Fibroblast of the aortic adventitia (primary cell): ENCODE measurements around the gene IRF8. TPM values are rescaled to one million over a fixed set of nuclear protein-coding genes. Genes with fewer than 3 reads are reported as not detected.

ENCODE experiments used
- DNase-seq: peaks from one replicate; pipeline ENCODE4 v3.0.0-alpha.2; 2010; ENCODE audit warnings: low read depth
- H3K4me3 ChIP-seq: 2 replicates; pipeline ENCODE4 v1.5.1; 2011; ENCODE audit warnings: low read depth, mild to moderate bottlenecking, control low read depth, low read length, moderate library complexity
- CTCF ChIP-seq: IDR thresholded peaks from 2 replicates; pipeline ENCODE4 v1.5.1; 2011; ENCODE audit warnings: mild to moderate bottlenecking, low read length, control low read depth, inconsistent platforms; ENCODE audit not compliant: insufficient read depth
- small RNA-seq: library from RNA; depleted of rRNA; stranded (forward); fragments of <200 nt; gene quantifications from one replicate; pipeline ENCODE3, GENCODE V24; 2012
- total RNA-seq: library from RNA; depleted of rRNA; stranded (reverse); fragments of >200 nt; gene quantifications from 2 replicates; pipeline ENCODE4 v1.2.3, GENCODE V29; 2012; ENCODE audit warnings: low replicate concordance

The IRF8 gene
- total RNA-seq, 1 donor = not detected

GRCh38 chr16:85967111-85967510 is 68.1 kb downstream of the IRF8 start:
- TF ChIP-seq CTCF = no peak
- H3K4me3 ChIP-seq = no peak overlapping the region
- DNase-seq = no peak

DNA sequence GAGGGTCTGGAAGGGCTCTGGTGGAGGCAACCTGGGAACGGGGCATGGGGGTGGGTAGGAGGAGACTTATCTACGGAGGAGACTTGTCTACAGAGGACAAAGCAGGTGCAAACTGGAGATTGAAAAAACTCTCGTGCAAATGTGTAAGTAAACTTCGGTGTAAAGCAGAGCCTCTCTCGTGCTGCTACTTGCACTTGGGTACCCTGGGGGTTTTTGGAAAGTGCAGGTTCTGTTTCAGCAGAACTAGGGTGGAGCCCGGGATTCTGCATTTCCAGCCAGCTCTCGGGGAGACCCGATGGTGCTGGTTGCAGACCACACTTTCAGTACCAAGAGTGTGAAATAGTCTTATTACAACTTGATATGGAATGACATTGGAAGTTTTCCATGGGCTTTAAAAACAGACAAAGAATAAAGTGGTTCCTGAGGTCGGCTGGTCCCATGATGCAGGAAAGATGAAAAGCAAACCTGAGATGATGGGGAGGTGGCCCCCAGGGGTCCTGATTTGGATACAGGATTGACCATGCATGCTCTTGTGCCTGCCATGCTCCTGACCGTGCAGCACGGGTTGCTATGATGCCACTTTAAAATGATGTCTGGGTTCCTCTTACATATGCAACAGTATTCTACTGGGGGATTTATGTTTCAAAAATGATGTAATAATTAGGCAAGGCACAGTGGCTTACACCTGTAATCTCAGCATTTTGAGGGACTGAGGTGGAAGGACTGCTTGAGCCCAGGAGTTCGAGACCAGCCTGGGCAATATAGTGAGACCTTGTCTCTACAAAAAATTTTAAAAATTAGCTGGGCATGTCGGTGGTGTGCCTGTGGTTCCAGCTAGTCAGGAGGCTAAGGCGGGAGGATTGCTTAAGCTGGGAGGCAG is 69.3 kb downstream of the IRF8 start:
- TF ChIP-seq CTCF = no peak
- DNase-seq = no peak
- H3K4me3 ChIP-seq = no peak overlapping the region

- peak; percentile 46 for DNase-seq
- H3K4me3 ChIP-seq = no peak overlapping the region
- no peak for TF ChIP-seq CTCF
Measured at GRCh38 chr16:85969159-85969558, 70.2 kb downstream of the IRF8 start.

GRCh38 chr16:85969591-85969990 is 70.6 kb downstream of the IRF8 start:
- H3K4me3 ChIP-seq = no peak overlapping the region
- peak; percentile 4 for DNase-seq
- no peak for TF ChIP-seq CTCF

DNA sequence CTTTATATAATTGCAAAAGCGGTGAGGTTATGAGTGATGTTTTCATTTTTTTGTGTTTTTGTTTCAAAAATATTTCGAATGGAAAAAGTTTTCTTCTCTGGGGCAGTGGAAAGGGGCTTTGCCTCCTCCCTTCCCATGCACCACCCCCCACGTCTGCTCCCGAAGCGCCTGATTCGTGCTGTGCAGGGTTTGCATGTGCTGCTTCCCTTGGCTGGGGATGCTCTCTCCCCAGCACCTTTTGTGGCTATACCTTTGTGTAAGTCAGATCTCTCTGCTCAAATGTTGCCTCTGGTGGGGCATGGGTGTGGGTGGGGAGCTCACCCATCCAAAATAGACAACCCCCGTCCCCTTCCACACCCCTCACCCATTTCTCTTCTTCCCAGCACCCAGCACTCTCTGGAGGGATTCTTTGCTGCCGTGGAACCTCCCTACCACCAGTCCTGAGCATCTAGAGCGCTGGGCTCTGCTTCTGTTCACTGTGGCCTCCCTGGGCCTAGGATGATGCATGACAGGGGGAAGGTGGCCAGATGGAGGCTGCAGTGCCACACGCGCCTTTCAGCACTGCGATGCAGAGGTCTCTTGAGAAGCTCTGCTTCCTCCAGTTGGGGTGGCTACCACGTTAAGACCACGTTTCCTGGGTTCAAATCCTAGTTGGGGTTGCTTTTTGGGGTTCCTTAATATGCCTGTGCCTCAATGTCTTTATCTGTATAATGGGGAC is 71.2 kb downstream of the IRF8 start:
- no peak for TF ChIP-seq CTCF
- DNase-seq = no peak
- no peak overlapping the region for H3K4me3 ChIP-seq

DNA sequence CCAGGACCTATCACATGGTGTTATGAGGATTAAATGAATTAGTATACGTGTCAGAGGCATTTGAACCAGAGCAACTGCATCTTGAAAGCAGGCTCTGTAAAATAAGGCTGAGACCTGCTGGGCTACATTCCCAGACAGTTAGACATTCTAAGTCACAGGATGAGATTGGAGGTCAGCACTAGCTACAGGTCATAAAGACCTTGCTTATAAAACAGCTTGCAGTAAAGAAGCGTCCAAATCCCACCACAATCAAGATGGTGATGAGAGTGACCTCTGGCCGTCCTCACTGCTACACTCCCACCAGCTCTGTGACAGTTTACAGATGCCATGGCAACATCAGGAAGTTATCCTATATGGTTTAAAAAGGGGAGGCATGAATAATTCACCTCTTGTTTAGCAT is 71.8 kb downstream of the IRF8 start:
- TF ChIP-seq CTCF = no peak
- DNase-seq = no peak
- no peak overlapping the region for H3K4me3 ChIP-seq

Small RNA genes within 50 kb of the gene (small RNA-seq; reads per million reads assigned to genes)
- not detected for gene MIR6774

Other genes with a start within 250 kb of the IRF8 start
- gene GINS2, start 210.2 kb upstream of the IRF8 start, total RNA-seq = 0.08 and 19.1 TPM in 2 replicates
- gene C16orf74, start 148.1 kb upstream of the IRF8 start, total RNA-seq = 0.81 and 12.0 TPM in 2 replicates
- 18.6 and 23.8 TPM in 2 replicates for gene EMC8, start 99.6 kb upstream of the IRF8 start, total RNA-seq
- gene COX4I1, start 99.5 kb upstream of the IRF8 start, total RNA-seq = 348 and 421 TPM in 2 replicates